Loucy (cell line): Measurements from ENCODE around the gene GPX7.

Experiments
- CTCF ChIP-seq: fragments of 200-600 bp; sonication (generic); conservative IDR thresholded peaks from 2 replicates; pipeline ENCODE4 v1.5.1; 2014; ENCODE audit warnings: mild to moderate bottlenecking, antibody characterized with exemption, low read length
- EZH2phosphoT487 ChIP-seq: fragments of 200-600 bp; IDR thresholded peaks from 2 replicates; pipeline ENCODE4 v1.6.1; 2018; ENCODE audit warnings: antibody characterized with exemption, mild to moderate bottlenecking, moderate library complexity, borderline replicate concordance

- TF ChIP-seq CTCF (no peak), EZH2phosphoT487 (no peak)
Observed at GRCh38 chr1:52629325-52629643, 27.1 kb downstream of the GPX7 start.
